Endothelial cell of umbilical vein (primary cell): ENCODE results near the gene ARHGEF25. TPM values are rescaled to one million over a fixed set of nuclear protein-coding genes. Genes with fewer than 3 reads are reported as not detected.
A peak's percentile ranks its signal among the peaks of the same experiment; 100 is the strongest.

Source experiments
- BruUV-seq: library from RNA; stranded (reverse); fragments of 400-500 nt; replicated peaks from 2 replicates; lab custom pipeline; 2021; lab: Mats Ljungman, UMichigan
- CTCF ChIA-PET: fragments of 300-600, 350-600 bp; sonication (Branson Sonifier 250); formaldehyde crosslinking; loops from one replicate; lab custom pipeline; 2021; ENCODE audit warnings: antibody characterized with exemption, inconsistent platforms; lab: Charles Lee
- POLR2A ChIA-PET: fragments of 300-600, 350-600 bp; sonication (Branson Sonifier 250); formaldehyde crosslinking; loops from one replicate; lab custom pipeline; 2021; ENCODE audit warnings: antibody characterized with exemption, inconsistent platforms; lab: Charles Lee
- DNase-seq: peaks from one replicate; pipeline ENCODE4 v3.0.0-alpha.2; 2011; ENCODE audit warnings: low read depth, low spot score
- FAIRE-seq: peaks from 2 replicates; lab custom pipeline; 2011; peaks lifted over from hg19 to GRCh38; lab: Jason Lieb, UNC
- H2AFZ ChIP-seq: 2 replicates; pipeline ENCODE4 v1.6.0; 2012; ENCODE audit warnings: low read depth, low read length, control low read depth, inconsistent platforms
- H3K27ac ChIP-seq: 2 replicates; pipeline ENCODE4 v1.5.1; 2011; ENCODE audit warnings: low read depth, mild to moderate bottlenecking, control low read depth, low read length, moderate library complexity; ENCODE audit not compliant: insufficient read depth
- H3K27me3 ChIP-seq, 2 experiments: 2 replicates each; pipeline versions ENCODE4 v1.6.0 to v1.6.1; 2011; ENCODE audit warnings: low read length in 2 of 2, mixed read lengths in 1 of 2; ENCODE audit not compliant: control insufficient read depth in 2 of 2, insufficient read depth in 2 of 2
- H3K36me3 ChIP-seq, 2 experiments: 2 replicates in 1 of 2; 3 replicates in 1 of 2; pipeline ENCODE4 v1.5.1; 2011; ENCODE audit warnings: low read length in 2 of 2, mild to moderate bottlenecking in 1 of 2, moderate library complexity in 1 of 2; ENCODE audit not compliant: control insufficient read depth in 2 of 2, insufficient read depth in 2 of 2; ENCODE audit errors: extremely low read depth in 1 of 2
- H3K4me1 ChIP-seq: 3 replicates; pipeline ENCODE4 v1.5.1; 2011; ENCODE audit warnings: mild to moderate bottlenecking, low read length; ENCODE audit not compliant: control insufficient read depth, insufficient read depth; ENCODE audit errors: extremely low read depth
- H3K4me2 ChIP-seq: 2 replicates; pipeline ENCODE4 v1.6.1; 2011; ENCODE audit warnings: low read length, control low read depth, mixed read lengths; ENCODE audit not compliant: insufficient read depth
- H3K4me3 ChIP-seq, 3 experiments: fragments of 200-600 bp in 1 of 3; sonication (generic), shearing (Covaris generic) in 1 of 3; replicated peaks in 1 of 3; 2 replicates each; pipeline ENCODE4 v1.5.1; 2011 to 2016; ENCODE audit warnings: control low read depth in 3 of 3, low read length in 3 of 3, mild to moderate bottlenecking in 2 of 3, inconsistent platforms in 1 of 3, low read depth in 1 of 3, moderate library complexity in 1 of 3; ENCODE audit not compliant: insufficient read depth in 1 of 3
- H3K79me2 ChIP-seq: 2 replicates; pipeline ENCODE4 v1.6.0; 2012; ENCODE audit warnings: low read length, inconsistent platforms; ENCODE audit not compliant: control insufficient read depth, insufficient read depth
- H3K9ac ChIP-seq: replicated peaks from 2 replicates; pipeline ENCODE3; 2011; ENCODE audit warnings: low read length, control low read depth; ENCODE audit not compliant: insufficient read depth; ENCODE audit errors: extremely low read depth
- H3K9me1 ChIP-seq: replicated peaks from 3 replicates; pipeline ENCODE4 v1.6.0; 2011; ENCODE audit warnings: mild to moderate bottlenecking, low read length; ENCODE audit not compliant: control insufficient read depth, insufficient read depth; ENCODE audit errors: extremely low read depth
- H3K9me3 ChIP-seq: replicated peaks from 2 replicates; pipeline ENCODE4 v1.5.1; 2012; ENCODE audit warnings: low read length, inconsistent platforms; ENCODE audit not compliant: control insufficient read depth, insufficient read depth
- H4K20me1 ChIP-seq: replicated peaks from 2 replicates; pipeline ENCODE3; 2011; ENCODE audit warnings: mild to moderate bottlenecking, low read length; ENCODE audit not compliant: control insufficient read depth, insufficient read depth; ENCODE audit errors: extremely low read depth
- EZH2 ChIP-seq: IDR thresholded peaks from 2 replicates; pipeline ENCODE4 v1.6.1; 2012; ENCODE audit warnings: borderline replicate concordance, low read depth, mild to moderate bottlenecking, moderate library complexity, low read length, inconsistent platforms; ENCODE audit not compliant: severe bottlenecking
- FOS ChIP-seq: IDR thresholded peaks from 2 replicates; pipeline ENCODE4 v1.6.1; 2011; ENCODE audit warnings: mild to moderate bottlenecking, low read length, moderate library complexity, borderline replicate concordance; ENCODE audit not compliant: insufficient read depth
- GATA2 ChIP-seq: IDR thresholded peaks from 2 replicates; pipeline ENCODE4 v1.7.0; 2011; ENCODE audit warnings: low read depth, mild to moderate bottlenecking, moderate library complexity, mixed read lengths, low read length; ENCODE audit not compliant: insufficient read length, insufficient read depth
- MYC ChIP-seq: IDR thresholded peaks from one replicate; pipeline ENCODE4 v1.6.1; 2011; ENCODE audit warnings: mild to moderate bottlenecking, low read depth, low read length
- POLR2A ChIP-seq: IDR thresholded peaks from 2 replicates; pipeline ENCODE4 v1.6.1; 2012; ENCODE audit warnings: low read depth, mild to moderate bottlenecking, control low read depth, low read length
- POLR2AphosphoS5 ChIP-seq: IDR thresholded peaks from 2 replicates; pipeline ENCODE4 v1.6.1; 2012; ENCODE audit warnings: low read depth, mild to moderate bottlenecking, control low read depth, low read length, moderate library complexity; ENCODE audit not compliant: insufficient read depth
- dilution Hi-C: fragments of 300-500 bp; cut with MboI; formaldehyde crosslinking; loops from one replicate; pipeline ENCODE4 v1.15.0; 2019; ENCODE audit warnings: low sequenced_read_pairs; ENCODE audit not compliant: extremely low pct_ligation_motif_present
- intact Hi-C: fragments of 100-400 bp; cut with micrococcal nuclease; formaldehyde crosslinking; loops from one replicate; pipeline ENCODE4 v1.10.0; 2022
- polyA plus RNA-seq, 4 experiments: library from polyadenylated mRNA; depleted of rRNA in 3 of 4; stranded (reverse) in 3 of 4; unstranded in 1 of 4; fragments of >200 nt; gene quantifications; 2 replicates each; pipeline versions ENCODE4 v1.2.1 to v1.2.3, GENCODE V29; 2011 to 2012; ENCODE audit warnings: missing spikeins in 1 of 4
- total RNA-seq: library from RNA; stranded (reverse); gene quantifications from 2 replicates; pipeline ENCODE4 v1.2.3, GENCODE V29; 2021
- TF ChIP-seq, protein P1 (sequence below): IDR thresholded peaks from 2 replicates; pipeline ENCODE4 v1.6.1; 2011; ENCODE audit not compliant: insufficient read depth, insufficient read length
- TF ChIP-seq, protein P2 (sequence below), 2 donors: IDR thresholded peaks; 1 replicate in 1 of 2; 2 replicates in 1 of 2; pipeline ENCODE4 v1.5.1; 2011; ENCODE audit warnings: low read length in 2 of 2, mild to moderate bottlenecking in 2 of 2, moderate library complexity in 2 of 2, control low read depth in 1 of 2, inconsistent platforms in 1 of 2, low read depth in 1 of 2; ENCODE audit not compliant: insufficient read depth in 1 of 2; ENCODE audit errors: extremely low read depth in 1 of 2

Gene ARHGEF25
- total and polyA plus RNA-seq, 2 donors (not counting 3 experiments of a cell fraction or from before 2014, with no cell fraction given), result 4.7 to 7.4 TPM

DNA sequence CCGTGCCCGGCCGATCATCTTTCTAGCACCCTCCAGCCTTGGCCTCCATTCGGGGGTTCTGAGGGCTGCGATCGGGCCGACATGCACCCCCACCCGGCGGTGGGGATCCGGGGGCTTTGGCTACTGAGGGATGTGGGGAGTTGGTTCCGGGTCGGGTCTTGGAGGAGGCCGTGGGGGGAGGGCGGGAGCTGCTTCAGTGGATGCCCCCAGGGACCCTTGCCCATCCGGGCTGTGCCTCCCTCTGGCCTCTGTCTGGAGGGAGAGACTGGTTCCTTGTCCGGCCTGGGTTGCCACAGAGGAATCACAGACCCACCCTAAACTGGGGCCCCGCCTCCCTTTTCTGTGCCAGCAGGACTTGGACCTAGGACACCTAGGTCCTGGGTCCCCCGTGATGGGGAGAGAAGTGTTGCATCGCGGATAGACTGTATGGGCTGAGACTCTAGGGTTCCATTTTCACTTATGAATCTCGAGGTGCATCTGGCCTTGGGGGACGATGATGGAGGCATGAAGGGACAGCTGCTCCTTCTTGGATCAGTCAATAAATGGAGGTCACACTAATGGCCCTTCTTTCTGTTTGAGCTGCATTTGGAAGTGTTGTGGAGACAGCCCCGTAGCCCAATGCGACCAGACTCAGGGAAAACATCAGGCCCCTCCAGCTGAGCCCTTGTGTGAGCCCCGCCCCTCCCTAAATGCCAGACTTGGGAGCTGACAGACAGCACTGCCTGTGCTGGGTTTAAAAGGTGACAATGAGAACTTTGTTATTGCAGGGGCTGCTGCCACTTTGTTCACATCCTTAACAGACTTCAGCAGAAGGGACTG lies 6.0 kb upstream of the ARHGEF25 start:
- Histone ChIP-seq H3K36me3 (peaks cover 0 to 1% of the 10 kb centered on the region in 2 experiments), H3K27ac (no peak overlapping the region), H4K20me1 (no peaks in the 10 kb centered on the region), H3K4me1 (peaks cover 6% of the 10 kb centered on the region), H3K9me1 (no peaks in the 10 kb centered on the region), H2AFZ (peak overlapping the region; percentile 52), H3K9me3 (no peaks in the 10 kb centered on the region), H3K27me3 (peaks cover 0 to 4% of the 10 kb centered on the region in 2 experiments), H3K4me3 (peak overlapping the region; percentile 48 to 72 (median 56)), H3K79me2 (no peaks in the 10 kb centered on the region), H3K9ac (peak overlapping the region; percentile 64), H3K4me2 (peak overlapping the region; percentile 64)
- dilution Hi-C loops (no loop called here), intact Hi-C loops (no loop called here)
- FAIRE-seq (no peak), DNase-seq (no peak)
- ChIA-PET POLR2A (no interaction called here), CTCF (interaction anchor here (2.3 to 6.8 kb wide), 2 partner anchors 16 to 22 kb away, joined by 8 to 44 read pairs; no protein-coding TSS in a partner anchor)
- TF ChIP-seq, protein P1, sequence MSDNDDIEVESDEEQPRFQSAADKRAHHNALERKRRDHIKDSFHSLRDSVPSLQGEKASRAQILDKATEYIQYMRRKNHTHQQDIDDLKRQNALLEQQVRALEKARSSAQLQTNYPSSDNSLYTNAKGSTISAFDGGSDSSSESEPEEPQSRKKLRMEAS, result no peak
- TF ChIP-seq GATA2 (no peak), EZH2 (peak; percentile 27)
- TSS peak; percentile 55 for BruUV-seq

DNA sequence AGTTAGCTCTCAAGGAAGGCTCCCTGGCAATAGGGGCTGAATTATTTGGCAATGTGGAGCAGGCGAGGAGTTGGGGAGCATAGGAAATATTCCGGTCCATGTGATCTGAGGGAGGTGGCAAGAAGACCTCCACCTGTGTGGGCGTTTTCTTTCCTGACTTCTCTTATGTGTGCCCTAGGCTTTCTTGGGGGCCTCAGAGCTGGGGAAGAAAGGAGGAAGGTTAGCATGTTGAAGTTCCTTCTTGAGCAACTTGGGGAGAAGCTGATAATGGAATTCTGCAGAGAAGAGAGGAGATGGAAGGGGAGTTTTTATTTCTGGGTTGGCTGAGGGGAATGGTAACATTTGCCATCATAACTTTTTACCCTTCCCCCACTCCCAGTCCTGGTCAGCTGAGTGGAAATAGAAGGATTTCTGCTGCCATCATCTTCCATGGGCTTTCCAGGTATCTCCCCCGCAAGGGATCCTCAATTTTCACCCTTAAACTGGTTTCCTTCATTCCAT lies 5.4 kb upstream of the ARHGEF25 start:
- no peaks in the 10 kb centered on the region for H3K9me3 ChIP-seq
- no peaks in the 10 kb centered on the region for H3K9me1 ChIP-seq
- H3K36me3 ChIP-seq, result peaks cover 0 to 1% of the 10 kb centered on the region in 2 experiments
- H4K20me1 ChIP-seq, result no peaks in the 10 kb centered on the region
- dilution Hi-C loops, result no loop called here
- no peak overlapping the region for H3K27ac ChIP-seq
- ChIA-PET CTCF (interaction anchor here (2.3 to 6.8 kb wide), 2 partner anchors 15 to 23 kb away, joined by 8 to 44 read pairs; no protein-coding TSS in a partner anchor), POLR2A (no interaction called here)
- no peak overlapping the region for H3K4me2 ChIP-seq
- H3K27me3 ChIP-seq, result peaks cover 0 to 6% of the 10 kb centered on the region in 2 experiments
- no peak for FAIRE-seq
- DNase-seq, result no peak
- no peaks in the 10 kb centered on the region for H3K79me2 ChIP-seq
- no peak overlapping the region for H2AFZ ChIP-seq
- BruUV-seq, result no TSS peak
- TF ChIP-seq MYC (no peak), POLR2A (no peak), FOS (no peak), POLR2AphosphoS5 (no peak), EZH2 (no peak), GATA2 (no peak)
- TF ChIP-seq, protein P1, result no peak
- TF ChIP-seq, protein P2, sequence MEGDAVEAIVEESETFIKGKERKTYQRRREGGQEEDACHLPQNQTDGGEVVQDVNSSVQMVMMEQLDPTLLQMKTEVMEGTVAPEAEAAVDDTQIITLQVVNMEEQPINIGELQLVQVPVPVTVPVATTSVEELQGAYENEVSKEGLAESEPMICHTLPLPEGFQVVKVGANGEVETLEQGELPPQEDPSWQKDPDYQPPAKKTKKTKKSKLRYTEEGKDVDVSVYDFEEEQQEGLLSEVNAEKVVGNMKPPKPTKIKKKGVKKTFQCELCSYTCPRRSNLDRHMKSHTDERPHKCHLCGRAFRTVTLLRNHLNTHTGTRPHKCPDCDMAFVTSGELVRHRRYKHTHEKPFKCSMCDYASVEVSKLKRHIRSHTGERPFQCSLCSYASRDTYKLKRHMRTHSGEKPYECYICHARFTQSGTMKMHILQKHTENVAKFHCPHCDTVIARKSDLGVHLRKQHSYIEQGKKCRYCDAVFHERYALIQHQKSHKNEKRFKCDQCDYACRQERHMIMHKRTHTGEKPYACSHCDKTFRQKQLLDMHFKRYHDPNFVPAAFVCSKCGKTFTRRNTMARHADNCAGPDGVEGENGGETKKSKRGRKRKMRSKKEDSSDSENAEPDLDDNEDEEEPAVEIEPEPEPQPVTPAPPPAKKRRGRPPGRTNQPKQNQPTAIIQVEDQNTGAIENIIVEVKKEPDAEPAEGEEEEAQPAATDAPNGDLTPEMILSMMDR (IDR thresholded peaks at IDR 0.05; ENCODE audit: extremely low read depth in 1 of 2, insufficient read depth in 1 of 2, low read depth in 1 of 2, low read length in 2 of 2), result no peak
- intact Hi-C loops, result no loop called here
- no peak overlapping the region for H3K9ac ChIP-seq
- H3K4me1 ChIP-seq, result peaks cover 7% of the 10 kb centered on the region
- H3K4me3 ChIP-seq, result no peak overlapping the region
